ENCODE data around the gene PXMP2.

PXMP2 gene

DNA sequence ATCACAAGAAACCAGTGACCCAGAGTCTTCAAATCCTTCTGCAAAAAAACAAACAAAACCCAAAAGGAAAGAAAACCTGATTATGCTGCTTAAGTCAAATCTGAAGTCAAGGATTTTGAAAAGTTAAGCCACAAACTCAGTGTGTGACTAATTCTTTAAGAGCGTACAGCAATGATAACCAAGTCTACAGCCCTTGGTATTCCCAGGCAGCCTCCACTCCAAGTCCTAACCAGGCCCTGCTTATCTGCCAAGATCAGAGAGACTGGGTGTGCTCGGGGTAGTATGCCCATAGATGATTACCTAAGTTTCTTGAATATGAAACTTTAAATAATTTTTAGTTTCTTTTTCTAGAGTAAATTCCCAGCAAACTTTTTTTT lies 36.4 kb downstream of the PXMP2 start:
- TF ChIP-seq, protein P1, sequence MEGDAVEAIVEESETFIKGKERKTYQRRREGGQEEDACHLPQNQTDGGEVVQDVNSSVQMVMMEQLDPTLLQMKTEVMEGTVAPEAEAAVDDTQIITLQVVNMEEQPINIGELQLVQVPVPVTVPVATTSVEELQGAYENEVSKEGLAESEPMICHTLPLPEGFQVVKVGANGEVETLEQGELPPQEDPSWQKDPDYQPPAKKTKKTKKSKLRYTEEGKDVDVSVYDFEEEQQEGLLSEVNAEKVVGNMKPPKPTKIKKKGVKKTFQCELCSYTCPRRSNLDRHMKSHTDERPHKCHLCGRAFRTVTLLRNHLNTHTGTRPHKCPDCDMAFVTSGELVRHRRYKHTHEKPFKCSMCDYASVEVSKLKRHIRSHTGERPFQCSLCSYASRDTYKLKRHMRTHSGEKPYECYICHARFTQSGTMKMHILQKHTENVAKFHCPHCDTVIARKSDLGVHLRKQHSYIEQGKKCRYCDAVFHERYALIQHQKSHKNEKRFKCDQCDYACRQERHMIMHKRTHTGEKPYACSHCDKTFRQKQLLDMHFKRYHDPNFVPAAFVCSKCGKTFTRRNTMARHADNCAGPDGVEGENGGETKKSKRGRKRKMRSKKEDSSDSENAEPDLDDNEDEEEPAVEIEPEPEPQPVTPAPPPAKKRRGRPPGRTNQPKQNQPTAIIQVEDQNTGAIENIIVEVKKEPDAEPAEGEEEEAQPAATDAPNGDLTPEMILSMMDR (conservative IDR thresholded peaks at IDR 0.05; ENCODE audit: low read depth, low read length): no peak
- Histone ChIP-seq H2AFZ (ENCODE audit: low read depth) (no peak overlapping the region), H3K36me3 (ENCODE audit: insufficient read depth) (no peaks in the 10 kb centered on the region), H4K20me1 (ENCODE audit: insufficient read depth) (no peaks in the 10 kb centered on the region), H3K27me3 (ENCODE audit: insufficient read depth, low read depth) (no peaks in the 10 kb centered on the region), H3K27ac (no peak overlapping the region), H3K4me2 (no peak overlapping the region), H3K4me1 (ENCODE audit: low read depth, poor library complexity, severe bottlenecking) (no peaks in the 10 kb centered on the region), H3K4me3 (IDR thresholded peaks at IDR 0.05; ENCODE audit: insufficient read depth, low read depth, low read length) (no peak overlapping the region), H3K9ac (no peak overlapping the region), H3K79me2 (ENCODE audit: insufficient read depth, low read depth) (no peaks in the 10 kb centered on the region)

DNA sequence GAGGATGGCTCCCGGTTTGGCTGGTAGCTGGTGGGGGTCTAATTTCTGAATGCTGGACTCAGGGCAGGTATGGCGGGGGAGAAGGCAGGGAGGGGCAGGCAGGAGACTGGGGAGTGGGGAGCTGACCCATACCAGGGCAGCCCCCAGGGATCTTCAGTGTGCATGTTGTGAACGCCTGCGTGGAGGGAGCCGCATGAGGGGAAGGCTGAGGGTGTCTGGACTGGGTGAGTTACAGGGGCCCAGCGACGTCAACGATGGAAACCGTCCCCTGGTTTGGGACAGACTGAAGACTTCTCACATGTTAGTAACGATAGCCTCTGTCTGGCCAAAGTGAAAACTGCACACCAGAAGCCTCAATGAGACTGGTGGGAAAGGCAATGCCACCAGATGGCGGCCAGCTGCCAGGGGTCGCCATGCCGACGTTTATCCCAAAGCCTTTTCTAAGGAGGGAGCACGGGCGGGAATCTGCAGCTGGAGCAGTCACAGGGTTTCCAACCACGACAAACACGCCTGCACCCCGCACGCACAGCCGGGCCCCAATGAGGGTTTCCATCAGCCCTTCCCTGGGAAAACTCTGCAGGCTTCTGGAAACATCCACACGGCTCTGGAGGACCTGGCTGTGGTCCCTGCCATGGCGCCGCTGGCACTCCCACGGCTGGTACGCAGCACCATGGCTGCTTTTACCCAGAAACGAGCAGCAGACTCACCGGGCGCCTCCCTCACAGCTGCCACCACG lies 37.3 kb downstream of the PXMP2 start:
- no peaks in the 10 kb centered on the region for H4K20me1 ChIP-seq (ENCODE audit: insufficient read depth)
- no peak overlapping the region for H3K27ac ChIP-seq
- no peak overlapping the region for H2AFZ ChIP-seq (ENCODE audit: low read depth)
- H3K4me2 ChIP-seq: no peak overlapping the region
- no peaks in the 10 kb centered on the region for H3K79me2 ChIP-seq (ENCODE audit: insufficient read depth, low read depth)
- H3K27me3 ChIP-seq (ENCODE audit: insufficient read depth, low read depth): no peaks in the 10 kb centered on the region
- no peak overlapping the region for H3K4me3 ChIP-seq (IDR thresholded peaks at IDR 0.05; ENCODE audit: insufficient read depth, low read depth, low read length)
- TF ChIP-seq, protein P1 (conservative IDR thresholded peaks at IDR 0.05; ENCODE audit: low read depth, low read length): no peak
- no peaks in the 10 kb centered on the region for H3K36me3 ChIP-seq (ENCODE audit: insufficient read depth)
- no peak overlapping the region for H3K9ac ChIP-seq
- no peaks in the 10 kb centered on the region for H3K4me1 ChIP-seq (ENCODE audit: low read depth, poor library complexity, severe bottlenecking)

DNA sequence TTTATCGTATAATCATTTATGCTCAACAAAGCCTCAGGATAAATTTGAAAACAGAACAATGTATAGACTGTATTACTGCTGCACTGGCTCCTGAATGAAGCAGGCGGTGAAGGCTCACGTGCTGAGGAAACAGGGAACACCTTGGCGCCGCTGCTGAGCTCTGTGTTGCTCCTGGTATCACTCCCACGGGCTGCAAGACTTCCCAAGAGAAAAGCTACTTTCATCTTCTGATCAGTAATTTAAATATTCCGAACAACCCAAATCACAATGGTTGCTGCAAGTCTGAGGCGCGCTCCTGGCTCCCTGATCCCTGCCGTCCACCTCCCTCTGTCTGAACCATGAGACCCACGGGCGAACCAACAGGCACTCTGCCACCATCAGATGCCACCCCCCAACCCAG lies 39.0 kb downstream of the PXMP2 start:
- TF ChIP-seq, protein P1 (conservative IDR thresholded peaks at IDR 0.05; ENCODE audit: low read depth, low read length): no peak
- Histone ChIP-seq H3K27me3 (ENCODE audit: insufficient read depth, low read depth) (no peaks in the 10 kb centered on the region), H3K36me3 (ENCODE audit: insufficient read depth) (no peaks in the 10 kb centered on the region), H3K4me2 (no peak overlapping the region), H4K20me1 (ENCODE audit: insufficient read depth) (no peaks in the 10 kb centered on the region), H3K4me3 (IDR thresholded peaks at IDR 0.05; ENCODE audit: insufficient read depth, low read depth, low read length) (no peak overlapping the region), H3K79me2 (ENCODE audit: insufficient read depth, low read depth) (no peaks in the 10 kb centered on the region), H2AFZ (ENCODE audit: low read depth) (no peak overlapping the region), H3K27ac (no peak overlapping the region), H3K4me1 (ENCODE audit: low read depth, poor library complexity, severe bottlenecking) (no peaks in the 10 kb centered on the region), H3K9ac (no peak overlapping the region)

DNA sequence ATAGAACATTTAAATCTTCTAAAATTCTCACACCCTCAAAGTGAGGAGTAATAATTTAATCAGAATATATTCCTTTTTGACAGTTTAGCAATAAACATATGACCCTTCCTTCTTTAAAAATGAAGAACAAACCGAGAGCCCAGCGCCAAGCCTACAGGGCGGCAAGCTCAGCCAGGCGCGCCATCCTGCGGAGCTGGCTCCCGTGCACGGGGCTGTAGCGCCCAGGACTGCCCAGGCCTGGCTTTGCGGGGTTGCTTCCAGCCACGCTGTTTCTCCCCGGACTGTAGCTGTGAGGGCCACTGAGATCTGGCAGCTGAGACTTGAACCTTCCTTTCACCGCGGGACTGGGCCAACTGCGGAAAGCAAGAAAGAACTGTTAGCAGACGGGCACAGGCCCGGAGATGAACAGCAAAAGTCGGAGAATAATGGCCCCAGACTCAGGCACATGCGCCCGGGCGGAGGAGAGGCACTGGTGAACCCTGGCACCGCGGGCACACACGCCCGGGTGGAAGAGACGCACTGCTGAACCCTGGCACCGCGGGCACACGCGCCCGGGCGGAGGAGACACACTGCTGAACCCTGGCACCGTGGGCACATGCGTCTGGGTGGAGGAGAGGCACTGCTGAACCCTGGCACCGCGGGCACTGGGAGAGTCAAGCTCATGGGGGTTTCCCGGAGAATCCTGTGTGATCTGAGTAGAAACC lies 39.9 kb downstream of the PXMP2 start:
- Histone ChIP-seq H3K4me2 (no peak overlapping the region), H4K20me1 (ENCODE audit: insufficient read depth) (no peaks in the 10 kb centered on the region), H3K79me2 (ENCODE audit: insufficient read depth, low read depth) (no peaks in the 10 kb centered on the region), H3K27ac (no peak overlapping the region), H3K27me3 (ENCODE audit: insufficient read depth, low read depth) (no peaks in the 10 kb centered on the region), H3K36me3 (ENCODE audit: insufficient read depth) (no peaks in the 10 kb centered on the region), H3K4me1 (ENCODE audit: low read depth, poor library complexity, severe bottlenecking) (no peaks in the 10 kb centered on the region), H2AFZ (ENCODE audit: low read depth) (no peak overlapping the region), H3K4me3 (IDR thresholded peaks at IDR 0.05; ENCODE audit: insufficient read depth, low read depth, low read length) (no peak overlapping the region), H3K9ac (no peak overlapping the region)
- TF ChIP-seq, protein P1 (conservative IDR thresholded peaks at IDR 0.05; ENCODE audit: low read depth, low read length): no peak

Measured in KMS-11 (cell line).